GM18951 (cell line): ENCODE measurements around the gene SLTM.

Experiments
- POLR2A ChIP-seq: IDR thresholded peaks from 4 replicates; pipeline ENCODE4 v1.6.1; 2011; ENCODE audit warnings: mild to moderate bottlenecking; ENCODE audit not compliant: insufficient read length, insufficient read depth; ENCODE audit errors: extremely low read depth
- in situ Hi-C: fragments of 300-500 bp; cut with MboI; formaldehyde crosslinking; loops from one replicate; pipeline ENCODE4 v1.12.0; 2022; ENCODE audit warnings: low sequenced_read_pairs, mixed read lengths, inconsistent platforms; ENCODE audit not compliant: unreplicated experiment

Gene SLTM

GRCh38 chr15:58933281-58934113, at the start of gene SLTM:
SLTM (minus strand) TSS chr15:58933679; CDS start chr15:58933565, 114 bp downstream.
- in situ Hi-C loops = no loop called here
- TF ChIP-seq POLR2A = peak; percentile 99

- in situ Hi-C loops = loop anchor here (10.0 kb wide), 1 partner anchor 512 kb away; no protein-coding TSS in a partner anchor
- no peak for TF ChIP-seq POLR2A
Observed at GRCh38 chr15:58983261-58983660, 49.8 kb upstream of the SLTM start.

GRCh38 chr15:58981808-58982475, 48.5 kb upstream of the SLTM start:
- TF ChIP-seq POLR2A = no peak
- in situ Hi-C loops = loop anchor here (10.0 kb wide), 1 partner anchor 513 kb away; no protein-coding TSS in a partner anchor

- TF ChIP-seq POLR2A = no peak
- in situ Hi-C loops = loop anchor here (10.0 kb wide), 1 partner anchor 514 kb away; no protein-coding TSS in a partner anchor
Observed at GRCh38 chr15:58980351-58980939, 47.0 kb upstream of the SLTM start.

- TF ChIP-seq POLR2A = no peak
- in situ Hi-C loops = no loop called here
Observed at GRCh38 chr15:58977887-58978286, 44.4 kb upstream of the SLTM start.

- in situ Hi-C loops = no loop called here
- no peak for TF ChIP-seq POLR2A
Observed at GRCh38 chr15:58967479-58967878, 34.0 kb upstream of the SLTM start.

- no peak for TF ChIP-seq POLR2A
- in situ Hi-C loops = no loop called here
Observed at GRCh38 chr15:58966698-58967097, 33.2 kb upstream of the SLTM start.

GRCh38 chr15:58962662-58963565, 29.4 kb upstream of the SLTM start:
- no peak for TF ChIP-seq POLR2A

GRCh38 chr15:58962136-58962535, 28.7 kb upstream of the SLTM start:
- TF ChIP-seq POLR2A = no peak
- in situ Hi-C loops = no loop called here

More at GRCh38 chr15:58962662-58963565, 29.4 kb upstream of the SLTM start:
- in situ Hi-C loops = no loop called here

- in situ Hi-C loops = no loop called here
- TF ChIP-seq POLR2A = no peak
Observed at GRCh38 chr15:58958811-58959210, 25.3 kb upstream of the SLTM start.

GRCh38 chr15:58957101-58957973, 23.9 kb upstream of the SLTM start:
- in situ Hi-C loops = no loop called here
- no peak for TF ChIP-seq POLR2A

- in situ Hi-C loops = no loop called here
- no peak for TF ChIP-seq POLR2A
Observed at GRCh38 chr15:58952751-58953150, 19.3 kb upstream of the SLTM start.
